NCI-H2081 treated with DMSO at 0.1 percent for 48 hours (cell line): ENCODE measurements around the gene INSL6.
"Not testable (repeated sequence)": the region's sequence is repeated elsewhere in the genome, so short reads cannot be mapped to it uniquely, and the experiment has no call there.

Experiments
- DNase-seq: peaks from one replicate; lab custom pipeline; 2025; lab: John Stamatoyannopoulos, UW

The INSL6 gene

GRCh38 chr9:5185220-5185840 is at the start of gene INSL6:
TSS of gene INSL6 (minus strand) at chr9:5185639. CDS start at chr9:5185602, 37 bp downstream.
- no peak for DNase-seq

- no peak for DNase-seq
Measured at GRCh38 chr9:5231212-5231611, 45.8 kb upstream of the INSL6 start, which contains the start of gene INSL4. TSS of gene INSL4 (plus strand) at chr9:5231419. CDS start at chr9:5231524, 105 bp downstream.

GRCh38 chr9:5230554-5230953 is 45.1 kb upstream of the INSL6 start:
- no peak for DNase-seq

GRCh38 chr9:5205071-5205470 is 19.6 kb upstream of the INSL6 start:
- no peak for DNase-seq

GRCh38 chr9:5195463-5195862 is 10.0 kb upstream of the INSL6 start:
- no peak for DNase-seq

GRCh38 chr9:5193345-5193744 is 7.9 kb upstream of the INSL6 start:
- DNase-seq, result no peak

GRCh38 chr9:5191985-5192384 is 6.5 kb upstream of the INSL6 start:
- DNase-seq, result no peak

GRCh38 chr9:5188060-5188984 is 2.9 kb upstream of the INSL6 start:
- DNase-seq, result no peak

GRCh38 chr9:5186416-5187169 is 1.2 kb upstream of the INSL6 start:
- DNase-seq, result no peak

- DNase-seq, result no peak
Measured at GRCh38 chr9:5184776-5185175, 663 bp downstream of the INSL6 start.

GRCh38 chr9:5180631-5181030 is 4.8 kb downstream of the INSL6 start:
- DNase-seq, result not testable (repeated sequence)

GRCh38 chr9:5178126-5178805 is 7.2 kb downstream of the INSL6 start:
- DNase-seq, result no peak

- no peak for DNase-seq
Measured at GRCh38 chr9:5146241-5146640, 39.2 kb downstream of the INSL6 start.

GRCh38 chr9:5144217-5144616 is 41.2 kb downstream of the INSL6 start:
- DNase-seq, result no peak

- no peak for DNase-seq
Measured at GRCh38 chr9:5140151-5140550, 45.3 kb downstream of the INSL6 start.

- DNase-seq, result no peak
Measured at GRCh38 chr9:5122516-5122915, 62.9 kb downstream of the INSL6 start.

GRCh38 chr9:5122116-5122515 is 63.3 kb downstream of the INSL6 start:
- no peak for DNase-seq

- DNase-seq, result no peak
Measured at GRCh38 chr9:5113994-5114748, 71.3 kb downstream of the INSL6 start.
